K562 (cell line): ENCODE measurements around the gene SNTG2.

Source experiments
- CEBPB ChIP-seq: fragments of 450-650 bp; IDR thresholded peaks from 2 replicates; pipeline ENCODE4 v1.6.1; 2016; ENCODE audit warnings: missing genetic modification characterization, missing compliant biosample characterization
- ELF4 ChIP-seq: fragments of 450-650 bp; formaldehyde crosslinking; IDR thresholded peaks from 2 replicates; pipeline ENCODE4 v1.4.0; 2022; ENCODE audit warnings: missing genetic modification characterization
- HLTF ChIP-seq: fragments of 450-650 bp; IDR thresholded peaks from 2 replicates; pipeline ENCODE4 v1.6.1; 2016
- POLR2A ChIP-seq: fragments of 450-650 bp; conservative IDR thresholded peaks from 2 replicates; pipeline ENCODE4 v1.6.1; 2016
- TF ChIP-seq, protein P1 (sequence below): sonication (generic); formaldehyde crosslinking; IDR thresholded peaks from 2 replicates; pipeline ENCODE4 v1.8.1; 2023; ENCODE audit warnings: mild to moderate bottlenecking, missing genetic modification reagents

DNA sequence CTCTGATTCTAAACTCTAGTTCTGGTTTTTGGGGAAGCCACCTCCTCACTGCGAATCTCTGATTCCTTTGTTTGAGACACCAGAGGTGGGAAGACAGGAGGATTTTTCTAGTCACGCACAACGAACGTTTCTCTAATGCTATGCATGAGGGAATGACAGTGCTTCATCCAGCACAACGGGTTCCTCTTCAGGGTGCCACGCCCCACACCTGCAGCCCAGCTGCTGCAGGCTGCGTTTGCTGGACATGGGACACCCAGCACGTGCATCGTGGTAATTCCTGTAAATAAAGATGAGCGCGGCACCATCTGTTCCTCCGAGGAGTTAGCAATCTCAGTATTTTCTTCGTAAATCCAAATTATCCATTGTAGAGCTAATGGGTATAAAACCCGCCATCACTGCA, 425.1 kb downstream of the SNTG2 start:
- no peak for TF ChIP-seq CEBPB (tag)
- no peak for TF ChIP-seq POLR2A
- no peak for TF ChIP-seq ELF4 (CRISPR knock-in tag)
- no peak for TF ChIP-seq HLTF
- TF ChIP-seq, protein P1, sequence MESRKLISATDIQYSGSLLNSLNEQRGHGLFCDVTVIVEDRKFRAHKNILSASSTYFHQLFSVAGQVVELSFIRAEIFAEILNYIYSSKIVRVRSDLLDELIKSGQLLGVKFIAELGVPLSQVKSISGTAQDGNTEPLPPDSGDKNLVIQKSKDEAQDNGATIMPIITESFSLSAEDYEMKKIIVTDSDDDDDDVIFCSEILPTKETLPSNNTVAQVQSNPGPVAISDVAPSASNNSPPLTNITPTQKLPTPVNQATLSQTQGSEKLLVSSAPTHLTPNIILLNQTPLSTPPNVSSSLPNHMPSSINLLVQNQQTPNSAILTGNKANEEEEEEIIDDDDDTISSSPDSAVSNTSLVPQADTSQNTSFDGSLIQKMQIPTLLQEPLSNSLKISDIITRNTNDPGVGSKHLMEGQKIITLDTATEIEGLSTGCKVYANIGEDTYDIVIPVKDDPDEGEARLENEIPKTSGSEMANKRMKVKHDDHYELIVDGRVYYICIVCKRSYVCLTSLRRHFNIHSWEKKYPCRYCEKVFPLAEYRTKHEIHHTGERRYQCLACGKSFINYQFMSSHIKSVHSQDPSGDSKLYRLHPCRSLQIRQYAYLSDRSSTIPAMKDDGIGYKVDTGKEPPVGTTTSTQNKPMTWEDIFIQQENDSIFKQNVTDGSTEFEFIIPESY (CRISPR knock-in tag), result no peak
